ENCODE measurements around the gene EPB41L4B. TPM values are rescaled to one million over a fixed set of nuclear protein-coding genes. Genes with fewer than 3 reads are reported as not detected.

Gene EPB41L4B
- total and polyA plus RNA-seq, 2 of the 4 experiments (the other 2 are of a cell fraction), result 0.36 to 0.54 TPM

GRCh38 chr9:109249615-109250014 is 71.2 kb downstream of the EPB41L4B start:
- in situ Hi-C loops (cut with MboI; ENCODE audit: low sequenced_read_pairs), result loop anchor here (5.0 kb wide), 1 partner anchor 68 kb away; no protein-coding TSS in a partner anchor

More at GRCh38 chr9:109249615-109250014, 71.2 kb downstream of the EPB41L4B start:
- no peak for ATAC-seq (ENCODE audit: low read depth)
- BruUV-seq (replicated peaks), result no TSS peak
- CTCF ChIA-PET, result no interaction called here
- no peak overlapping the region for H2BK120ac ChIP-seq (ENCODE audit: low read depth, low read length)
- H3K36me3 ChIP-seq (ENCODE audit: control insufficient read depth, insufficient read depth, low read length), result no peaks in the 10 kb centered on the region
- H4K20me1 ChIP-seq (ENCODE audit: insufficient read depth, low read length), result no peaks in the 10 kb centered on the region
- intact Hi-C loops (cut with micrococcal nuclease) (loop anchor here (10.0 kb wide), 1 partner anchor 135 kb away; the partner anchor contains the start of gene TMEM245), dilution Hi-C loops (cut with HindIII; ENCODE audit: low sequenced_read_pairs, unreplicated experiment) (no loop called here)
- peaks cover 18% of the 10 kb centered on the region; the same call in 1 of the 2 replicates for H3K9me1 ChIP-seq (ENCODE audit: insufficient read depth, low read length)
- H4K8ac ChIP-seq (ENCODE audit: low read depth in 2 of 2, low read length in 2 of 2), result no peak overlapping the region
- H3K4me2 ChIP-seq (ENCODE audit: low read depth, low read length), result no peak overlapping the region
- no peaks in the 10 kb centered on the region for H3K9me3 ChIP-seq (ENCODE audit: control insufficient read depth, insufficient read depth, low read length)
- no peak overlapping the region for H4K91ac ChIP-seq (ENCODE audit: insufficient read depth, low read depth, low read length)
- no peak overlapping the region for H3K56ac ChIP-seq (ENCODE audit: extremely low read depth, insufficient read depth, low read length)
- POLR2A ChIA-PET (ENCODE audit: unreplicated experiment), result no interaction called here
- H2BK20ac ChIP-seq (ENCODE audit: low read depth, low read length), result no peak overlapping the region
- no peak overlapping the region for H3K9ac ChIP-seq (ENCODE audit: low read depth, low read length)
- H4K5ac ChIP-seq (ENCODE audit: low read depth, low read length), result no peak overlapping the region
- no peak overlapping the region for H3K4me3 ChIP-seq (ENCODE audit: insufficient read depth, low read depth, low read length)
- no CpG with 5 or more reads among the region's 5 CpGs for WGBS, 2 experiments (ENCODE audit: extremely low coverage in 2 of 2, insufficient read length in 1 of 2)
- H3K27me3 ChIP-seq (ENCODE audit: control insufficient read depth, insufficient read depth, low read length), result no peaks in the 10 kb centered on the region
- no peak overlapping the region for H2AK9ac ChIP-seq (replicated peaks; ENCODE audit: low read depth, low read length, poor library complexity)
- H3K4ac ChIP-seq (ENCODE audit: low read depth, low read length), result no peak overlapping the region
- TF ChIP-seq BHLHE40 (IDR thresholded peaks at IDR 0.05; ENCODE audit: low read depth, low read length) (no peak), CEBPB (IDR thresholded peaks at IDR 0.05; ENCODE audit: low read depth, low read length) (no peak), MAFK (IDR thresholded peaks at IDR 0.05; ENCODE audit: low read depth, low read length) (no peak), RCOR1 (IDR thresholded peaks at IDR 0.05; ENCODE audit: insufficient replicate concordance, low read length) (no peak), USF2 (IDR thresholded peaks at IDR 0.05; ENCODE audit: low read depth, low read length) (no peak), SMC3 (IDR thresholded peaks at IDR 0.05; ENCODE audit: low read depth, low read length) (no peak), RAD21 (IDR thresholded peaks at IDR 0.05; ENCODE audit: low read length) (no peak), POLR2A (IDR thresholded peaks at IDR 0.05; ENCODE audit: low read depth, low read length) (no peak), CTCF (conservative IDR thresholded peaks at IDR 0.05; ENCODE audit: low read depth, low read length) (no peak), ELK1 (IDR thresholded peaks at IDR 0.05; ENCODE audit: borderline replicate concordance, low read depth, low read length) (no peak), MXI1 (IDR thresholded peaks at IDR 0.05; ENCODE audit: borderline replicate concordance, low read depth, low read length) (no peak), NFE2L2 (IDR thresholded peaks at IDR 0.05; ENCODE audit: low read depth, low read length) (no peak), CHD1 (IDR thresholded peaks at IDR 0.05; ENCODE audit: low read depth, low read length) (no peak), FOS (IDR thresholded peaks at IDR 0.05; ENCODE audit: low read depth, low read length) (no peak)
- H3K27ac ChIP-seq (ENCODE audit: insufficient read depth, low read length), result no peak overlapping the region
- H2BK15ac ChIP-seq (ENCODE audit: low read depth, low read length), result 0 out of 3 replicates have a peak overlapping the region, but pooled peaks have one; percentile 36
- H2BK5ac ChIP-seq (ENCODE audit: low read depth, low read length, poor library complexity, severe bottlenecking), result no peak overlapping the region
- H3K79me1 ChIP-seq (ENCODE audit: low read depth in 1 of 2, low read length in 2 of 2), result no peaks in the 10 kb centered on the region
- 0 out of 2 replicates have a peak overlapping the region, but pooled peaks have one; percentile 13 for H2AK5ac ChIP-seq (ENCODE audit: low read depth, low read length)
- H3K23ac ChIP-seq (ENCODE audit: low read depth, low read length), result no peak overlapping the region
- peaks cover 24% of the 10 kb centered on the region for H3K4me1 ChIP-seq (ENCODE audit: control insufficient read depth, insufficient read depth, low read length)
- H3K14ac ChIP-seq (replicated peaks; ENCODE audit: low read depth, low read length), result no peak overlapping the region
- DNase-seq, result no peak
- H2AFZ ChIP-seq (replicated peaks; ENCODE audit: low read length, poor library complexity), result no peak overlapping the region
- H3K18ac ChIP-seq (ENCODE audit: low read depth, low read length), result no peak overlapping the region

Data from IMR-90 (cell line).